Measurements from ENCODE around the gene FAM3A.

DNA sequence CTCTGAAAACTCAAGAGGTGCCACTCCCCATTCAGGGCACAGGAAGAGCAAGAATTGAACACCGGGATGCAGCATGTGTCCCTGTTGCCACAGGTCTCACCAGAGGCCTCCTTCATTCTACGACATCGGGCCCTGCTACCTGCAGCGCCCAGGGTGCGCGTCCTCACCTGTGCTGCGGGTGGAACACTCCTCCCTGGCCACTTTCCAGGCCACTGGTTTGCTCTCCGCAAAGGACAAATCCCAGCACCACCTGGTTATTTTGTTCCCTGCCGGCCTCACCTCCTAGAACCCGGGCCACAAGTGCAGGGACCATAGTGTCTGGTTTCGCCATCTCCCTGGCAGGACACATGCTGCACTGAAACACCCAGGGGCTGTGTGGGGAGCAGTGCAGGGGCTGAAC is 14.3 kb upstream of the FAM3A start:
- TF ChIP-seq, protein P1, sequence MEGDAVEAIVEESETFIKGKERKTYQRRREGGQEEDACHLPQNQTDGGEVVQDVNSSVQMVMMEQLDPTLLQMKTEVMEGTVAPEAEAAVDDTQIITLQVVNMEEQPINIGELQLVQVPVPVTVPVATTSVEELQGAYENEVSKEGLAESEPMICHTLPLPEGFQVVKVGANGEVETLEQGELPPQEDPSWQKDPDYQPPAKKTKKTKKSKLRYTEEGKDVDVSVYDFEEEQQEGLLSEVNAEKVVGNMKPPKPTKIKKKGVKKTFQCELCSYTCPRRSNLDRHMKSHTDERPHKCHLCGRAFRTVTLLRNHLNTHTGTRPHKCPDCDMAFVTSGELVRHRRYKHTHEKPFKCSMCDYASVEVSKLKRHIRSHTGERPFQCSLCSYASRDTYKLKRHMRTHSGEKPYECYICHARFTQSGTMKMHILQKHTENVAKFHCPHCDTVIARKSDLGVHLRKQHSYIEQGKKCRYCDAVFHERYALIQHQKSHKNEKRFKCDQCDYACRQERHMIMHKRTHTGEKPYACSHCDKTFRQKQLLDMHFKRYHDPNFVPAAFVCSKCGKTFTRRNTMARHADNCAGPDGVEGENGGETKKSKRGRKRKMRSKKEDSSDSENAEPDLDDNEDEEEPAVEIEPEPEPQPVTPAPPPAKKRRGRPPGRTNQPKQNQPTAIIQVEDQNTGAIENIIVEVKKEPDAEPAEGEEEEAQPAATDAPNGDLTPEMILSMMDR (IDR thresholded peaks at IDR 0.05) = no peak
- no peak for TF ChIP-seq NFIC (IDR thresholded peaks at IDR 0.05; ENCODE audit: borderline replicate concordance)
- TF ChIP-seq GATA2 (CRISPR knock-in tag; IDR thresholded peaks at IDR 0.05) = no peak
- no peak for TF ChIP-seq POLR2AphosphoS5 (IDR thresholded peaks at IDR 0.05; ENCODE audit: low read depth, low read length)
- no peak for TF ChIP-seq FOSL2 (IDR thresholded peaks at IDR 0.05; ENCODE audit: borderline replicate concordance, low read depth)
- no peak for TF ChIP-seq CHD2 (IDR thresholded peaks at IDR 0.05; ENCODE audit: low read length, partially characterized antibody)
- TF ChIP-seq SMC3 (IDR thresholded peaks at IDR 0.05; ENCODE audit: low read depth, low read length) = no peak
- TF ChIP-seq RAD21 (IDR thresholded peaks at IDR 0.05; ENCODE audit: low read length) = no peak
- TF ChIP-seq RFX5 (IDR thresholded peaks at IDR 0.05; ENCODE audit: low read length) = no peak
- TF ChIP-seq, protein P2, sequence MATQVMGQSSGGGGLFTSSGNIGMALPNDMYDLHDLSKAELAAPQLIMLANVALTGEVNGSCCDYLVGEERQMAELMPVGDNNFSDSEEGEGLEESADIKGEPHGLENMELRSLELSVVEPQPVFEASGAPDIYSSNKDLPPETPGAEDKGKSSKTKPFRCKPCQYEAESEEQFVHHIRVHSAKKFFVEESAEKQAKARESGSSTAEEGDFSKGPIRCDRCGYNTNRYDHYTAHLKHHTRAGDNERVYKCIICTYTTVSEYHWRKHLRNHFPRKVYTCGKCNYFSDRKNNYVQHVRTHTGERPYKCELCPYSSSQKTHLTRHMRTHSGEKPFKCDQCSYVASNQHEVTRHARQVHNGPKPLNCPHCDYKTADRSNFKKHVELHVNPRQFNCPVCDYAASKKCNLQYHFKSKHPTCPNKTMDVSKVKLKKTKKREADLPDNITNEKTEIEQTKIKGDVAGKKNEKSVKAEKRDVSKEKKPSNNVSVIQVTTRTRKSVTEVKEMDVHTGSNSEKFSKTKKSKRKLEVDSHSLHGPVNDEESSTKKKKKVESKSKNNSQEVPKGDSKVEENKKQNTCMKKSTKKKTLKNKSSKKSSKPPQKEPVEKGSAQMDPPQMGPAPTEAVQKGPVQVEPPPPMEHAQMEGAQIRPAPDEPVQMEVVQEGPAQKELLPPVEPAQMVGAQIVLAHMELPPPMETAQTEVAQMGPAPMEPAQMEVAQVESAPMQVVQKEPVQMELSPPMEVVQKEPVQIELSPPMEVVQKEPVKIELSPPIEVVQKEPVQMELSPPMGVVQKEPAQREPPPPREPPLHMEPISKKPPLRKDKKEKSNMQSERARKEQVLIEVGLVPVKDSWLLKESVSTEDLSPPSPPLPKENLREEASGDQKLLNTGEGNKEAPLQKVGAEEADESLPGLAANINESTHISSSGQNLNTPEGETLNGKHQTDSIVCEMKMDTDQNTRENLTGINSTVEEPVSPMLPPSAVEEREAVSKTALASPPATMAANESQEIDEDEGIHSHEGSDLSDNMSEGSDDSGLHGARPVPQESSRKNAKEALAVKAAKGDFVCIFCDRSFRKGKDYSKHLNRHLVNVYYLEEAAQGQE (IDR thresholded peaks at IDR 0.05; ENCODE audit: low read depth, low read length) = no peak
- TF ChIP-seq, protein P3, sequence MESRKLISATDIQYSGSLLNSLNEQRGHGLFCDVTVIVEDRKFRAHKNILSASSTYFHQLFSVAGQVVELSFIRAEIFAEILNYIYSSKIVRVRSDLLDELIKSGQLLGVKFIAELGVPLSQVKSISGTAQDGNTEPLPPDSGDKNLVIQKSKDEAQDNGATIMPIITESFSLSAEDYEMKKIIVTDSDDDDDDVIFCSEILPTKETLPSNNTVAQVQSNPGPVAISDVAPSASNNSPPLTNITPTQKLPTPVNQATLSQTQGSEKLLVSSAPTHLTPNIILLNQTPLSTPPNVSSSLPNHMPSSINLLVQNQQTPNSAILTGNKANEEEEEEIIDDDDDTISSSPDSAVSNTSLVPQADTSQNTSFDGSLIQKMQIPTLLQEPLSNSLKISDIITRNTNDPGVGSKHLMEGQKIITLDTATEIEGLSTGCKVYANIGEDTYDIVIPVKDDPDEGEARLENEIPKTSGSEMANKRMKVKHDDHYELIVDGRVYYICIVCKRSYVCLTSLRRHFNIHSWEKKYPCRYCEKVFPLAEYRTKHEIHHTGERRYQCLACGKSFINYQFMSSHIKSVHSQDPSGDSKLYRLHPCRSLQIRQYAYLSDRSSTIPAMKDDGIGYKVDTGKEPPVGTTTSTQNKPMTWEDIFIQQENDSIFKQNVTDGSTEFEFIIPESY (IDR thresholded peaks at IDR 0.05; ENCODE audit: borderline replicate concordance, low read depth) = no peak
- TF ChIP-seq, protein P4, sequence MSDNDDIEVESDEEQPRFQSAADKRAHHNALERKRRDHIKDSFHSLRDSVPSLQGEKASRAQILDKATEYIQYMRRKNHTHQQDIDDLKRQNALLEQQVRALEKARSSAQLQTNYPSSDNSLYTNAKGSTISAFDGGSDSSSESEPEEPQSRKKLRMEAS (IDR thresholded peaks at IDR 0.05; ENCODE audit: low read depth) = no peak
- TF ChIP-seq GABPA (IDR thresholded peaks at IDR 0.05; ENCODE audit: low read depth) = no peak

Measured in SK-N-SH (cell line).